ENCODE data around the gene HOXD10.

HOXD10 gene

DNA sequence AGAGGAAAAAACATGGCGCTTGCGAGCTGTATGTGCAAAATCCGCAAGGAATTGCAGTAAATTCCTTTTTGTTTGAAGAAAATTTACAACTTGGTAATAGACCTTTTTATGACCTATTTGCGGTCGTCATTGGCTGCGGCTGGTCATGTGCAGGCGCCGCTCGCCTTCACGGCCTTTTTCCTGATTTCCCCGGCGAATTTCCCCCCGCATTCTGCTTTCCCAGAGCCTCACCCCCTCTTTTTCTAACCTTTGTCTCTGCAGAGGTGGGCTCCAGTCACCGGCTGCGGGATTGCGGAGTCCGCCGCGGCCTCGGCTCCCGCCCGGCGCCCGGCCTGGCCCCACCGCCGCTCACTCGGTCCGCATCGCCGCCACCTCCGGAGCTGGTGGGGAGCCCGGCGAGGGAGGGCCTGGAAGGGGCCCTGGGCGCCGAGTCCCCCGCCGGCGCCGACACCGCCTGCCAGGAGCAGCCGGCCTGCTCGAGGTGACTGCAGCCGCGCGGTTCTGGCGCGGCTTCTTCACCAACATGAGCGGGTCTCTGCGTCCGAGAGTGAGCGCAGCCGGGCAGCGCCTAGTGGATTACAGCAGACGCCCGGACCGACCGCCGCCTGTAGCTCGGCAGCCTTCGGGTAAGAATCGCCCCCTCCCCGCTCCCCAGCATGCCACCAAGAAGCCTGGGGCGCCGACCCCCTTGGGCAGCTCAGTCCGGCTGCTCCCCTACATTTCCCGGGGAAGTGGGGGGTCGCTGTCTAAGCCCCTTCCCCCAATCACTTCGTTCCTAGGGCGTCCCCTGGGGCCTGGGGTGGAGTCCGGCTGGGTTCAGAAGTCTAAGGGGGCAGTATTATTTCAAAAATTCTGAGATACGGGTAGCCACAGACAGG lies 20.0 kb downstream of the HOXD10 start:
- no peak for DNase-seq (ENCODE audit: low read depth)

DNA sequence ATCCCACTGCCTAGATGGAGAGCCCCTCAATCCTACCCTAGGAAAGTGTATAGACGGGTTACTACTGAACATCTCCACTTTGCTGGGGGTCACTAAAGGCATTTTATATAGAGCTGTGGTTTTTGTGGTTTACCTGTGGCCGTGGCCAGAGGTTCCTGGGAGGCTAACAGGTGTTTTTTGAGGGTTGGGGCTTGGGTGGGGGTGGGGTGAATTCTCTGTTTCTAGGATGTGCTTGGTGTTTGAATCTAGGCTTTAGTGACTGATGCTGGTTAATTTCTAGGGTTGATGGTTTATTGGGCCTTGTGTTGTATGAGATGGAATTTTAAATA lies 20.6 kb downstream of the HOXD10 start:
- DNase-seq (ENCODE audit: low read depth), result no peak

DNA sequence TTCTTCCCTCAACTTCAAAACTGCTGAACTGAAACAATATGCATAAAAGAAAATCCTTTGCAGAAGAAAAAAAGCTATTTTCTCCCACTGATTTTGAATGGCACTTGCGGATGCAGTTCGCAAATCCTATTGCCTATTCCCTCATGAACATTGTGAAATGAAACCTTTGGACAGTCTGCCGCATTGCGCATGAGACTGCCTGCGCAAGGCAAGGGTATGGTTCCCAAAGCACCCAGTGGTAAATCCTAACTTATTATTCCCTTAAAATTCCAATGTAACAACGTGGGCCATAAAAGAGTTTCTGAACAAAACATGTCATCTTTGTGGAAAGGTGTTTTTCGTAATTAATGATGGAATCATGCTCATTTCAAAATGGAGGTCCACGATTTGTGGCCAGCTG lies 21.3 kb downstream of the HOXD10 start:
- DNase-seq (ENCODE audit: low read depth), result no peak

DNA sequence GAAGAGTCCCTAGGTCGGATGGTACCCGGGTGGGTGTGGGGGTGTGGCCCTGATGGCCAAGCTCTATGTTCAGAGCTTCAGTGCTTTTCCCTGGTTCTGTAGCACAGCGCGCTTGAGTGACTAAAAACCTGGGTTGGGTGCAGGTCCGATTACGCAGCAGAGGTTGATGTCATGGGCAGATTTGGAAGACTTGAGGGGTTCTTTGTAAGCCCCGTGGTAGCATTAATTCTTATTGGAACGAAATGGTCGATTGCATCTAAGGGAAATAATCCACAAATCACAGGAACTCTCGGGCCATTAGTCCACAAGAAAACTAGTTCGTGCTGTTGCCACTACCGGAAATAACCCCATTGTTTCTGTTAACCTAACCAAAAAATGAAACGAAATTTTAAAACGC lies 21.9 kb downstream of the HOXD10 start:
- no peak for DNase-seq (ENCODE audit: low read depth)

DNA sequence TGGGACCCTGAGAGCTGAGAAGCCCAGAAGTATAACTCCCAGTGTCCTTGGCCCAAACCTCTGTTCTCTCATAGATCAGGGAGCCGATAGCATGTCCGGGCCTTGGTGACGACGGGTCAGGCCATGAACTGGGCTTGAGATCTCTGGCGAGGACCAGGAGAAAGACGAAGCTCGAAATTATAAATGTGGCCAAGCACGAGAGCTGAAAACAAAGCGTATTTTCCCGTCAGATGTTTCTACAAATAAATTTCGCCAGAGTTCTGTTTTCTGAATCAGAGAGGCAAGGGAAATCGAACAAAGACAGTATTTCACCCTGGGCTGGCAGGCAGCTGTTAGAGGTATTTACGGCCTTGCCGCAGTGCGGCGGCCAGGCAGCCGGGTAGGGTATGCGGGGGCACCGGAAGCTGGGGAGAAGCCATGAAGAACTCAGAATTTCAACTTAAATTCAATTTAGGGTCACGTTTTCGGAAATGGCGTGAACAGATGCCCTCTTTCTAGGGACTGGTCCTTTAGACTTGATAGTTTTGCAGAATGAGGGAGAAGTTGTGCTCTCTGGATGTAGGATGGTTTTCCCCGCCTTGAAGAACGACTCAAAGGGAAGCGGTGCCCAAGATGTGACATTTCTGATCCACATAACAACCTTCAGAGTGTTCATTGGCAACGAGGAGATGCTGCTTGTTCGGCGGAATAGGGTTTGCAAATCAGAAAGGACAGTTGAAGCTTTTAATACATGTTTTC lies 22.5 kb downstream of the HOXD10 start:
- DNase-seq (ENCODE audit: low read depth), result no peak

DNA sequence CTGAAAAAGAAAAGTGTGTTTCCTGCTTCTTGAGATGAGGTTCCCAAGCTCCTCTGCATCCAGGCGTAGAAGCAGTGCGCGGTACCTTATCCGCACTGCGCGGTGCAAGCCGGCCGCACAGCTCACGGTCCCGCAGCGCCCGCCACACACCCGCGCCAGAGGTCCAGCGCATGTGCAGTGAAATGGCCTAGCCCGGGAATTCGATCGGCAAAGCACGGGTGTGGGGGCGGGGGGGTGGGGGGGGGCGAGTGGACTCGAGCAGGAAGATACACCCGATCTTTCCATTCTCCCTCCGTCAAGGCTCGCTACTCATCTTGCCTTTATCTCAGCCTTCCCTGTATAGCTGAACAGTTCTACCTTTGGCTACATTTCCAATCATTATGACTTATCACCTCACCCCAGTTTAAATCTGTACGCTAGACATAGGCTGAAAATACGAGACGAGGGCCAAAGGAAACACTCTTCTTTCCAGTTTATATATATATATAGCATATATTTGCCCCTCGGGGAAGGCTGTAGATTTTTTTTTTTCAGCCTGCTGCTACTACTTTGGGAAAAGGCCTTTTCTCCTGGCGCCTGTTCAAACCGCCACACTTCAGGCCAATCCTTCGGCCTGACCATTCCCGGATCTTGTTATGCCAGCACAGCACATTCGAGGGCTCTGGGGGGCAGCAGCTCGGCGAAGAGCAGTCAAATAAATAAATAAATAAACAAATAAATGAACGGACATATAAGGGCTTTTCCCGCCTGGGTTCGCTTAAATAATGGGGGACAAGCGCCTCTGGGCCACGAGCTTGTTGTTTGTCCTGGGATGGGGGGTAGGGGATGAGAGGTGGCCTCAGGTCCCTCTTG lies 23.3 kb downstream of the HOXD10 start:
- DNase-seq (ENCODE audit: low read depth), result no peak

DNA sequence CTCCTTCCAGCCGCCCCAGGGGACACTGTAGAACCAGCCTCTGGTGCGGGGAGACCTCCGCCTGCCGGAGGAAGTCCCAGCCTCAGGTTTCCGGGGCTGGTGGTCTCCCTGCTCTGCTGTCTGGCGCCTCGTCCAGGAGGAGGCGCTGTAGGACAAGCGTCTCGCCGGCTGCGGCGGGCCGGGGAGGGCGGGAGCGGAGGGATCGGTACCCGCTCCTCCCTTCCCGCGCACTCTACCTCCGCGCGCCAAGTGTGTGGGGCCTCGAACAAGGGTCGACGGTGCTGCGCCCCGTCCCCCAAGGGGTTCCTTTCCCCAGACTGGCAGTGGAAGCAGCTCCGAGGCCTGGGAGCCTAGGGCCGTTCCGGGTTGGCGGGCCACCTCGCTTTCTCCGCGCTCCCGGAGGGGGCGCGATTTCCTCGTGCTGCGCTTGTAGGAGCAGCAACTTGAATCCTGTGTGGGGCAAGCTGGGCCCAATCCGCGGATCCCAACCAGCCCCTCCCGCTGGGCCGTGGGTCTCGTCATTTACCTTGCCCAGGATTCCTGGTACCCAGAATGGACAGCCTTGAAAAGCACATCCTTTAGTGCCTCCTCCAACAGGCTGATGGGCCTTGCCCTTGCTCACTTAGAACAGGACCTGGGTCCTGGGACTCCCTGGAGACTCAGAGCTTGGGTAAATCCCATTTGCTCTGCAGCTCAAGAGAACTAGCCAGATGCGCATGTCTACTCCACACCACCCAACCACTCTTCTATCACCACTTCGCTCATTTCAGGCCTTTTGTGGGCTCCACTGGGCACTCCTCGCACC lies 24.1 kb downstream of the HOXD10 start:
- DNase-seq (ENCODE audit: low read depth), result peak; percentile 30

DNA sequence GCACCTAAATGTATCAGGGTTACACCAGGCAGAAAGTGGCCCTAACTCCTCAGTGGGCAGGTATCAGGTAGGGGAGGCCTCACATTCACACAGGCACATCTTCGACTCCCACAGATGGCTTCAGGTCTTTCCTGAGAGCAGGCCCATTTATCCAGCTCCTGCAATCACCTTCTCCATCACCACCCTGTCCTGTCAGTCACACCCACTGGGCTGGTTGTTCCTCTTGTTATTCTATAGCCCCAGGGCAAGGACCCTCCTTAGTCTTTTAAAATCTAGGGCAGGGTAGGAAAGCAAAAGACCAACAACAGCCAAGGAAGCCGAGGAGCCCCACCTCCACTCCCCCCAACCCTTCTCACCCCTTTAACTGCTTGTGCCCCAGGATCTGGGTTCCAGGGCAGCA lies 25.7 kb downstream of the HOXD10 start:
- DNase-seq (ENCODE audit: low read depth), result no peak

DNA sequence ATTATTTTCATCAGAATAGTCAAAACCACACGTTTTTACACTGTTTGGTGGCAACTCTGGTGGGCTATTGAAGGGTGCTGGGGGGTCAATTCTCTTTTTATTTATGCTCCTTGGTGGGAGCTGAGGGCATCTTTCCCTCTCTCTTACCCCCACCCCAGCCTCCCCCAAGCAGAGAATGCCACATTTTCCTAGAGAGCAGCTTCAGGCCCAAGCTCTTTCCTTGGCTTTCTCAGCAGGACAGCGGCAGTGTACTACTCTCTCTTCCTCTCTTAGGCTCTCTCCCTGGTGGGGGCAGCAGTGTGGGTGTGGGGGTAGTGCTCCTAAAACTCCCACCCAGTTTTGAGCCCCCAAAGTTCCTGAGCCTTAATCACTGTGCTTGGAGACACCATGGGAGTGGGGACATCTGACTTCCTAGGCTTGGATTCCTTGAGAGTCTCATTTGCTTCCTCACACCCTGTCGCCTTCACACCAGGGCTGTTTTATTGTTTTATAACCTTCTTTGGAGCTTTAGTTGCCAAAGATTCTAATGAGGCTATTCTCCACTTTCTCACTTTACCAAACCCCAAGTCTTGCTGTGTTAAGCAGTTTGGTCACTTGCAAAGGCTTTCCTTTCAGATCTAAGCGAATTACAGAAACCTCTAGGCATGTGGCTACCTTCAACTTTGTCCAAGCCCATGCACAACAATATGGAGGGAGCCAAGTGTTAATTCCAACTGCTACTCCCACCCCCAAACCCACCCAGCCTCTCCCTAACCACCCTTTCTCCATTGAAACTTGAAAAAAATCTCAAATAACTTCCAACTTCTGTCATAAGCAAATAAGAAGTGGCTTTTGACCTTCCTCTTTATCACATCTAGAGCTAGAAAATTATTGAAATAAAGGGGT lies 28.7 kb downstream of the HOXD10 start:
- DNase-seq (ENCODE audit: low read depth), result no peak

DNA sequence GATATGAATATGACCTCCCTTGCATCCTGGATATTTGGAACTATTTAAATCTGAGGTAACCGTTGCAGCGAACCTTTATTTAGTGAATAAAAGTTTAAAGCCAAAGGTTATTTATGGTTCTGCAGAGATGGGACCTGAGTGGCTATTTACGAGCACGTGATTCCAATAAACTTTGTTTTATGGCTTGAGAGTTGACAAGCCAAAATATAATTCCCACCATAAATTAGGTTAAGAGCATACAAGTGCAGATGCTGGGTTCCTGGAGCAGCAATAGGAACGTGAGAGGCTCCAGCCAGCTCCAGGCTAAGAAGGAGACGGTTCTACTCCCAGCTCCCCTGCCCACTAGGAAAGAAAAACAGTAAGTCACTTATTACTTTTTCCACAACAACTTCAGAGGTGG lies 29.5 kb downstream of the HOXD10 start:
- no peak for DNase-seq (ENCODE audit: low read depth)

DNA sequence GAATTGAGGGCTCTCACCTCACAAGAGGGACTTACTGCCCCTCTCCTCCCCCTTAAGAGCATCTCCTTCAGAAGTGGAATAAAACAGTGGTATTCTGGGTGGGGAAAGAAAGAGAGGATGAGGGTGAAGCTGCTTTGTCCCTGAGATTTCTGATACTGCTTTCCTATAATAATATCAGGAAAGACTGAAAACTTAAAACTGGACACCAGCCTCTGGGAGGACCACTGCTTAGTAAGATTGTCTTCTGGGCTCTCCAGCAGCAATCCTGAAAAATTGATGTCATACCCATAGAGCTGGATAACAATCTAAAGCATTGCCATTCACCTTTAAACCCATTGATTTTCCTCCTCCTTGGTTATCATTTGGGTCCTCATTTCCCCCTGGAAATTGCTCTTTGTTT lies 30.1 kb downstream of the HOXD10 start:
- DNase-seq (ENCODE audit: low read depth), result no peak

DNA sequence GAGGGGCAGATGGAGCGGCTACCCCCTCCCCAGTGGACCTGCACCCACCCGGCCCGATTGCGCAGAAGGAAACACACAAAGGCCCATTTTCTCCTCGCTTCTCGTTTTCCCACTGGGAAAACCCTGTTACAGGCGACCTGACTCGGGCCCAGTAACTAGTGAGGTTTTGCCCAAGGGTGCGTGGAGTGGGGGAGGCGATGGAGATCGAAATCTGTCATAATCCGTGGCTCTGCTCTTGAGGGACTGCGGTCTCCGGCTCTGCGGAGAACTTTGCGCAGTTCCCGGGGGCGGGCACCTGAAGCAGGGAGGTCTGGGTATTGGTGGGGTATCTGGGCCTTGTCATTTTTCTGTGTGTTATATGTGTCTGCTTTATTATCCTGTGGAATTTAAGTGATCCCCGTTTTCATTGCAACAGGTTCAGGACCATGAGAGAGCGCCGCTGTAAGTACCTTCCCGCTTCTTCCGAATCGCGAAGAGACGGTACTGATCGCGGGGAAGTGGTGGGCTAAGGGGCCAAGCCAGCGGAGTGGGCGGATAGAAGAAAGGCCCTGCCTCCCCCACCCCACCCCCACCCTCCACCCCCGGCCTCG lies 30.7 kb downstream of the HOXD10 start:
- DNase-seq (ENCODE audit: low read depth), result no peak

DNA sequence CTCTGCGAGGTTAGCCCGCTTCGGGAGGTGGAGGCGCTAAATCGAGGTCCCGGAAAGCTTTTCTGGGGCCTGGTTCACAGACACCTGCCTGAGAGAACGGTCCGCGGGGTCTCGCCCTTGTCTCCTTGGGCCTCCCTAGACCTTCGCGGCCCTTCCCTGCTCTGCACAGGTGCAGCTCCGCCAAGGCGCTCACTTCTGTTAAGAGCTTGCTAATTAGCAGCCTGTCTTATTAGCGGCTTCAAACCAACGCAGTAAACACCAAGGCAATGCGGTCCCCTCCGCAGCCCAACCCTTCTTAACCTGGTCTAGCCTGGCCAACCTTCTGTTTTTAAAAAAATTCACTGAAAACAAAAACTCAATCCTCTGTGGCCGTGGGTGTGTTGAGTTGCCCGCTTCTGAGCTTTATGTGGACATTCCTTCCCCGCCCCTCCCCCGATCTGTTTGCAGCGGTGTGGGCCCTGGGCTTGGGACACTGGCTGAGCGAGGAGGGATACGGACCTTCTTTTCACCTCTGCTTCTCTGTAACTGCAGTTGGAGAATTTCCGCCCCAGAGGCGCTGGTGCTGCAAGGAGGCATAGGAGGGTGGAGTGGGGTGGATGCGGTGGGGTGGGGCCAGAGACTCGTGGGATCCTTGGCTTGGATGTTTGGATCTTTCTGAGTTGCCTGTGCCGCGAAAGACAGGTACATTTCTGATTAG lies 31.4 kb downstream of the HOXD10 start:
- DNase-seq (ENCODE audit: low read depth), result no peak

DNA sequence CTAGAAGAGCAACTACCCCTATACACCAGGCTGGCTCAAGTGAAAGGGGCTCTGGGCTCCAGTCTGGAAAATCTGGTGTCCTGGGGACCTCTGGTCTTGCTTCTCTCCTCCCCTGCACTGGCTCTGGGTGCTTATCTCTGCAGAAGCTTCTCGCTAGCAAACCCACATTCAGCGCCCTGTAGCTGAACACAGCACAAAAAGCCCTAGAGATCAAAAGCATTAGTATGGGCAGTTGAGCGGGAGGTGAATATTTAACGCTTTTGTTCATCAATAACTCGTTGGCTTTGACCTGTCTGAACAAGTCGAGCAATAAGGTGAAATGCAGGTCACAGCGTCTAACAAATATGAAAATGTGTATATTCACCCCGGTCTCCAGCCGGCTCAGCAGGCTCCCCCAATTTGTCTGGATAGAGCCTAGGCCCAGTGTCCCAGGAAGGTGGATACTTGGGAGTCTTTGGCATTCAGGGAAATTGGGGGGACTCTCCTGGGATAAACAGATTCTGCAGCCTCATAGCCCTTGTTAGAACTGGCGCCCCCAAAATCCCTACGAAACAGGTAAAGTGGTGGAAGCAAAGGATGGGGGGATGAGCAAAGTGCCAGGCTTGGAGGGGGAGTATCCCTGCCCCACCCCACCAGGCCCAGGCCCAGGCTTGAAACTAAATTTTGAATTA lies 32.3 kb downstream of the HOXD10 start:
- no peak for DNase-seq (ENCODE audit: low read depth)

DNA sequence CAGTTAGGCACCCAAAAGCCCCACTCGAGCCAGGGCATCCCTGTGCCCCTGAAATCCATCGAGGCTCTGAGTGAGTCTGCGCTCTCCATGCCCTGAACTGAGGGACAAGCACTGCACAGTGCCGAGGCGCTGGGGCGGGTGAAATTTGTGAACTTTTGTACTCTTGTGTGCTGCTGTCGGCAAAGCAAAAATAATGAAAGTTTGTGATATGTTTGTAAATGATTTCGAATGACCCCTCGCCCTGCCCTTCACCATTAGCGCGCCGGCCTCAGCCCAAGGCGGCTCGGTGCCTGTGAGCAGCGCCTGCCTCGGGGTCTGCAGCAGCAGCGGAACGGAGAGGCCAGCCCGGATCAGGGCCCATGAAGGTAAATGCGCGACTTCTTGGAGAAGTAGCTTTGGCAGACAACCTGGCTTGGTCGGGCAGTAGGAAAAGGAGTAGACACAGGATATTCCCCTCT lies 32.9 kb downstream of the HOXD10 start:
- DNase-seq (ENCODE audit: low read depth), result no peak

DNA sequence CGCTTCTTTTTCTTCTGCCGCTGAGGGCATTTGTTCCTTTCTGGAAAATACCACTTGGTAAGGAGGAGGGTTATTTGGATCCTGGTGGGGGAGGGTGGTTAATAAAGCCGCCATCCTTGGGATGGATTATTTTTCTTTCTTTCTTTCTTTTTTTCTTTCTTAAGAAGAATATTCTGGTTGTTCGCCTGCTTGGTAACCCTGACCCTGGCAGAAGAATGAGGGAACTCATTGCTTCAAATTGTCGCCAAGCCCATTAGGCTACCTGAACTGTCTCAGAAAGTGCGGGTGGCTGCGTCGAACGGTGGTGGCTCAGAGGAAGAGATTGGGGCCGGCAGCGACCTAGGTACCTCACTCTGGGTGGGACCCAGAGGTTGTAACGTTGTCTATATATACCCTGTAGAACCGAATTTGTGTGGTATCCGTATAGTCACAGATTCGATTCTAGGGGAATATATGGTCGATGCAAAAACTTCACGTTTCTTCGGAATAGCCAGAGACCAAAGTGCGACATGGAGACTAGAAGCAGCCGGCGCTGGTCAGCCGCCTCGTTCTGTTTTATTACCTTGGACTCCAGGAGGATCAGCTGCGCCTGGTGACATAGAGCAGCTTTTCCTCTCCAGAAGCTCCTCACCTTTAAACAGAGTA lies 33.5 kb downstream of the HOXD10 start:
- no peak for DNase-seq (ENCODE audit: low read depth)

DNA sequence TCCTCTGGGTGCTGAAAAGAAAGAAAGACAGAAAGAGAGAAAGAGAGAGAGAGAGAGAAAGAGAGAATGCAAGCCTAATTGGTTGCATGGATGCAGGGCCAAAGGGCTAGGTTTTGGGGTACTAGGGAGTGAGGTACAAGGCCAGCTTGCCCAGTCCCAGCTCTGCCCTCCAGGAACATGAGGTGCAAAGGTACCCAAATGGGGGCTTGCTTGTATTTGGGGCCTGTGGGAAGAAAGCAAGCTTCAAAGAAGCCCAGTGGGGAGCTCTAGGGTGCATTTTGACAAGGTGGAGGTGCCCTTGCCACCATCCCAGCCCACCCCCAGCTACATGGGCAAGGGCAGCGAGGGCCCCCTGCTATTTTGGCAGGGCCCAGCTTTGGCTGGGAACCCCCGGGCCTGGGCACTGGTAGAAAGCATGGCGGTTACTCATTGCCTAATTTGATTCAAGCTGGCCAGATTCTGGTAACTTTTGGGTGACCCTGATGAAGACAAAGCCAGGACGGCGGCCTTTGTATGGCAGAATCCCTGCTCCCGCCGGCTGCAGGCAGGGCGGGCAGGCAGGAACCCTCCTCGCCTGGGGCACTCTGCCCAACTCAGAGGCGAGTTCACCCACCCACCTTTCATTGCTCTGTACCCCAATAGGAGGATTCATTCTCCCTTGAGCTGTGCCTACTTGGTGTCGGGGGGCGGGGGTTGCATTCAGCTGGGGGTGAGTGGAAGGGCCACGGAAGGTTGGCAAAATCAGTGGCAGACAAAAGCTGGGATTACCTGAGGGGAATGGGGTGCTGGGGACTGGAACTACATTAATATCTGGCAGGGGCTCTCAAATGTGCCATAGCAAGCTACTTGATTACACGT lies 34.2 kb downstream of the HOXD10 start:
- DNase-seq (ENCODE audit: low read depth), result no peak
